Mucosa of gallbladder (tissue), 1 donor: ENCODE data around the gene MYH6. TPM values are rescaled to one million over a fixed set of nuclear protein-coding genes. Genes with fewer than 3 reads are reported as not detected.
"Not testable (repeated sequence)": the region's sequence is repeated elsewhere in the genome, so short reads cannot be mapped to it uniquely, and the experiment has no call there.

Experiments used
- DNase-seq: peaks from one replicate; pipeline ENCODE4 v3.0.0-alpha.2; 2020; ENCODE audit warnings: low spot score
- total RNA-seq: library from RNA; stranded (reverse); gene quantifications from one replicate; pipeline ENCODE4 v1.2.1, GENCODE V29; 2021
- donor health status: DM: no; HTN: no; CAD: no.

Gene MYH6
- total RNA-seq, 1 donor from 2014 or later, result not detected

DNA sequence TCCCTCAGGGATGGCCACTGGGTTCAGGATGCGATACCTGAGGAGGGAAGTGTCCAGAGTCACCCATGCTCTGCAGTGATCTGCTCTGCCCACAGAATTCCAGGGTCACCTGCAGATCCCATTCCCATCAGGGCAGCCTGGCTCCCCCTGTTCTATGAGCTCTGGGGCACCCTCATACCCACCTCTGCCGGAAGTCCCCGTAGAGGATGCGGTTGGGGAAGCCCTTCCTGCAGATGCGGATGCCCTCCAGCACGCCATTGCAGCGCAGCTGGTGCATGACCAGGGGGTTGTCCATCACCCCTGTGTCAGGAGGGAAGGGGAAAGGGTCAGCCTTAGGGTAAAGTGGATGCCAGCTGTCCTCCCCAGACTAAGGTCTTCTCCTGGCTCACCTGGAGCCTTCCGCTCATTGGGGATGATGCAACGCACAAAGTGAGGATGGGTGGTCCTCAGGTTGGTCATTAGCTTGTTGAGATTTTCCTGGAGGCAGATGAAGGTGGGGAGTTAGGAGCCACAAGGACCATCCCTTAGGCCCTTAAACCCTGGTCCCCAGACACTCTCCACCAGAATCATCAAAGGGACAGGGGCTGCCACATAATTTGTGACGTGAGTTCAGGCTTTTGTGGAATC, 11.2 kb downstream of the MYH6 start:
- no peak for DNase-seq

DNA sequence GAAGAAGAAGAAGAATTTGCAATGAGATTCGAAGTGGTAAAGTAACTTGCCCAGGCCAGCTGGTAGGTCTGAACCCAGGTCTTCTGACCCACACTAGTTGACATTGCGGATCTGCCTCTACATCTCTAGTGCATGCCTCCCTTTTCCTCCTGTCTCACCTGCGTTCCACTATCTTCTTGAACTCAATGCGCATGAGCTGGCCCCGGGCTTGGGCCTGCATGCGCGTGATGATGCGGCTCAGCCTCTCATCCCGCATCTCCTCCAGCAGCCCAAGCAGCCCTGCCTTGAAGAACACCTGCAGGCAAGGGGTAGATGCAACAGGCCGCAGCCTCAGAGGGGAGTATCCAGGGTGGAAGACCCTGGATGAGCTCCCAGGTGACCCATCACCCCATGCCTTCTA, 11.9 kb downstream of the MYH6 start:
- no peak for DNase-seq

- no peak for DNase-seq
Observed at GRCh38 chr14:23392613-23393012, 15.5 kb downstream of the MYH6 start.

DNA sequence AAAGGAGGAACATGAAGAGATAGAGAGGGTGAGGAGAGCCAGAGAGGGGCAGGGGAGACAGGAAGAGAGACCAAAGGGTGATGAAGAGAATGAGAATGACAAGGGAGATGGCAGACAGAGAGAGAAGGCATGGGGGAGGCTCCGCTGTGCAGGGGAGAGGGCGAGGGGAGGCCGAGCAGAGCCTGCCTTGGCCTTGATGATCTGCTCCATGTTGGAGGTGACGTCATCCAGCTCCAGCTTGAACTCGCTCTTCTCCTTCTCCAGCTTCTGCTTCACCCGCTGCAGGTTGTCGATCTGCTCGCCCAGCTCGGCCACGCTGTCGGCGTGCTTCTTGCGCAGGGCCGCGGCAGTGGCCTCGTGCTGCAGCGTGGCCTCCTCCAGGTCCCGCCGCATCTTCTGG, 18.2 kb downstream of the MYH6 start:
- not testable (repeated sequence) for DNase-seq

GRCh38 chr14:23389396-23389795, 18.7 kb downstream of the MYH6 start:
- no peak for DNase-seq

- no peak for DNase-seq
Observed at GRCh38 chr14:23388996-23389395, 19.1 kb downstream of the MYH6 start.

GRCh38 chr14:23387916-23388882, 19.9 kb downstream of the MYH6 start:
- DNase-seq, result no peak

DNA sequence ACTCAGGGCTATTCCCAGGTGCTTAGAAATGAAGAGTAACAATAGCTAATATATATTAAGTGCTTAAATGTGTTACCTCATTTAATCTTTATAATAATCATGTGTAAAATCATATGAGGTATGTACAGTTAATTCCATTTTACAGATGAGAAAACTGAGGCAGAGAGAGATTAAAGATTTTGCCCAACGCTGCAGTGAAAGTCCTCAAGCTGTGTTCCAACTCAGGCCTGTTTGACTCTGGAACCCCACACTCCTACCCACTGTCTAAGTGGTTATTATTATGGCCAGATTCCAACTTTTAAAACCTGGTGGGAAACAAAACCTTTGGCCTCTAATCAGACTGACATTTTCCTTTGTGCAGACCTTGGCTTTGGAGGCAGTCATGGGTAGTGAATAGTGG, 21.1 kb downstream of the MYH6 start:
- DNase-seq, result no peak

- not testable (repeated sequence) for DNase-seq
Observed at GRCh38 chr14:23386266-23386657, 21.8 kb downstream of the MYH6 start.

GRCh38 chr14:23385642-23386265, 22.3 kb downstream of the MYH6 start:
- no peak for DNase-seq

GRCh38 chr14:23385244-23385641, 22.8 kb downstream of the MYH6 start:
- DNase-seq, result no peak

GRCh38 chr14:23384364-23385080, 23.6 kb downstream of the MYH6 start:
- no peak for DNase-seq

- no peak for DNase-seq
Observed at GRCh38 chr14:23382731-23383440, 25.2 kb downstream of the MYH6 start.

GRCh38 chr14:23382276-23382675, 25.8 kb downstream of the MYH6 start:
- no peak for DNase-seq

DNA sequence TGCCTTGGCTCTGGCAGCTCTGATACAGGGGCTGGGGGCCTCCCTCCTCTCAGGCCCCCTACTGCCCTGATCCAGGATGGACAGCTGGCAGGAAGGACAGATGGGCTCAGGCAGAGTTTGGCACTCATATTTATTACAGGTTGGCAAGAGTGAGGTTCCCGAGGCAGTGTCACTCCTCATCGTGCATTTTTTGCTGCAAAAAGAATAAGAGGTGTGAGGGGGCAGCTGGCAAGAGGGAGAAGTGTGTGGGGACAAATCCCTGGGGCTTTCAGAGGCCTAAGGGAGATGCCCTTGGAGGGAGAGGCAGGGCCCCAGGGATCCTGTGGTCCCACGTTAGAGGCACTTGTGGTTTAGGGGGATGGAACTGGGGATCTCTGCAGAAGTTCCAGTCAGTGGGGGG, 26.2 kb downstream of the MYH6 start:
- DNase-seq, result no peak

DNA sequence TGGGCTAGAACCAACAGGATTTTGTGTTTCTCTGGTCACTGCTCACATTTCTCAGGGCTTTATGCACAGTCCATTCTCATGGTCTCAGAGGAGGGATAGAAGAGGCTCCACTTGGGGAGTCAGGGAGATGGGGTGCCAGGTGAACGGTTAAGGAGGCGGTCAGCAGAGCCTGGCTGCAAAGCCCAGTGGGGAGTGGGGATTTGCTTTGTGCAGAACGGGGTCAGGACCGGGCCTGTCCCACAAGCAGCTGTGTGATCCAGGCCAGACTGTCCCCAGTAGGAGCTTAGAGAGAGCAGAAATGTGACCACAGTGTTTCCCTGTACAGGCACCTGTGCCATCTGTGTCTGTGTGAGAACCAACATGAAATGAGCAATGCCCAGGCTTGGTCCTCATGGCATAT, 27.1 kb downstream of the MYH6 start:
- no peak for DNase-seq

DNA sequence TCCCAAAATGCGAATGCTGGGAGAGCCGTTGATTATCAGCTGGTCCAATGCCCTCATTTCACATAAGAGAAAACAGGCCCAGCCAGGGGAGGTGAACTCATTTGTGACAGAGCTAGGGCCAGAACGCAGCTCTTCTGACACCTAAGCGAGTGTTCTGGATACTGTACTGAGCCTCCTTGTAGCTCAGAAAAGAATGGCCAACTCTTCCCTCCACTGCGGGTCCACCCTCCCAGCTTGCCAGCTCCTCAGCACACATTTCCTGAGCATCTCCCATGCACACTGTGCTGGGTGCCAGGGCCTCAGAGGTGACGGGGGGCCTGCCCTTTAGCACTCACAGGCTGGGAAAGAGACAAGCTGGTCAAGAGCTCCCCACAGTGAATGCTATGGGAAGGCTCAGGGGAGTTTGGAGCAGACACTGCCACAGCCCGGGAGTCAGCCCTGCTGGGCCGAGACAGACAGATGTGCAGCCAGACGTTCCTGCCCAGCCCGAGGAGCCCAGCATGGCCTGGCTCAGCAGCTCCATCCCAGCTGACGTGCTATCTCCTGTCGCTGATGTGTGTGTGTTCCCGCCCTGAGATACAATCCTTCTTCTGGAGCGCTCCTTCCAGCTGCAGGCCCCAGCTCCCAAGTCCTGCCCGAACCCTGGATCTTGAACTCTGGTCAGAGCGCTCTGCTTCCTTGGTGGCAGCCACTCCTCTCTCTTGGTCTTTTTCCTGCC, 27.7 kb downstream of the MYH6 start:
- no peak for DNase-seq

- peak; percentile 59 for DNase-seq
Observed at GRCh38 chr14:23379366-23380196, 28.5 kb downstream of the MYH6 start.

DNA sequence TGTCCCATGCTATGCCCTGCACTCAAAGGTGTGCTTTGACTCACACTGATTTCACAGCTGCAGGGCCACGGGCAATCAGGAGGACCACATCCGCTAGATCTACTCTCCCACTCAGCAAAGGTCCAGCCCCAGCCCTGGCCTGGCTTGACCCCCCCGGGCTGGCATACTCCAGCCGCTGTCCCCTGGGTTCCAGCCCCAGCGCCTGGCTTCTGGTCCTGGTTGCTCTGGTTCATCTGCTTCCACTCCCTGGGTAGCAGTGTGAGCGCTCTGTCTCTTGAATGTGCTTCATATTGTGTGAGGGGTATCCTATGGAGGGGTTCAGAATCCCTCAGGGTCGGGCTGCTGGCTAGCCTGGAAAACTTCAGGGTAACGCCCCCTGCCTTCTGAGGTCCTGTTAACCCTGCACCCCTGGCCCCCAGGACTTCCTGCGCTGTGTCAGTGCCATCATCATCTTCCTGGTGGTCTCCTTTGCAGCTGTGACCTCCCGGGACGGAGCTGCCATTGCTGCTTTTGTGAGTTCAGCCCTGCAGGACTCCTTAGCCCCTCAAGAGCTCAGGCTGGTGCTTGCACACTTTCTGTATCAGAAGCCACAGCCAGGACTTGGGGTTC, 29.4 kb downstream of the MYH6 start:
- no peak for DNase-seq
